Epithelial cell of proximal tubule (primary cell): Measurements from ENCODE around the gene DMP1. TPM values are rescaled to one million over a fixed set of nuclear protein-coding genes. Genes with fewer than 3 reads are reported as not detected.
A peak's percentile ranks its signal among the peaks of the same experiment; 100 is the strongest.
"Not testable (repeated sequence)": the region's sequence is repeated elsewhere in the genome, so short reads cannot be mapped to it uniquely, and the experiment has no call there.

Experiments used
- DNase-seq: peaks from one replicate; pipeline ENCODE4 v3.0.0-alpha.2; 2011; ENCODE audit warnings: low read depth
- H3K4me3 ChIP-seq: 2 replicates; pipeline ENCODE4 v1.5.1; 2011; ENCODE audit warnings: low read depth, mild to moderate bottlenecking, low read length
- total RNA-seq: library from RNA; depleted of rRNA; stranded (reverse); fragments of >200 nt; gene quantifications from 2 replicates; pipeline ENCODE4 v1.2.3, GENCODE V29; 2015
- TF ChIP-seq, protein P1 (sequence below): conservative IDR thresholded peaks from 2 replicates; pipeline ENCODE4 v1.5.1; 2012; ENCODE audit warnings: low read depth, mild to moderate bottlenecking, low read length

Gene DMP1
- total RNA-seq, 1 donor from 2014 or later: not detected

- H3K4me3 ChIP-seq: no peak overlapping the region
- DNase-seq: no peak
- TF ChIP-seq, protein P1, sequence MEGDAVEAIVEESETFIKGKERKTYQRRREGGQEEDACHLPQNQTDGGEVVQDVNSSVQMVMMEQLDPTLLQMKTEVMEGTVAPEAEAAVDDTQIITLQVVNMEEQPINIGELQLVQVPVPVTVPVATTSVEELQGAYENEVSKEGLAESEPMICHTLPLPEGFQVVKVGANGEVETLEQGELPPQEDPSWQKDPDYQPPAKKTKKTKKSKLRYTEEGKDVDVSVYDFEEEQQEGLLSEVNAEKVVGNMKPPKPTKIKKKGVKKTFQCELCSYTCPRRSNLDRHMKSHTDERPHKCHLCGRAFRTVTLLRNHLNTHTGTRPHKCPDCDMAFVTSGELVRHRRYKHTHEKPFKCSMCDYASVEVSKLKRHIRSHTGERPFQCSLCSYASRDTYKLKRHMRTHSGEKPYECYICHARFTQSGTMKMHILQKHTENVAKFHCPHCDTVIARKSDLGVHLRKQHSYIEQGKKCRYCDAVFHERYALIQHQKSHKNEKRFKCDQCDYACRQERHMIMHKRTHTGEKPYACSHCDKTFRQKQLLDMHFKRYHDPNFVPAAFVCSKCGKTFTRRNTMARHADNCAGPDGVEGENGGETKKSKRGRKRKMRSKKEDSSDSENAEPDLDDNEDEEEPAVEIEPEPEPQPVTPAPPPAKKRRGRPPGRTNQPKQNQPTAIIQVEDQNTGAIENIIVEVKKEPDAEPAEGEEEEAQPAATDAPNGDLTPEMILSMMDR: peak; percentile 84
These were observed 29.5 kb downstream of the DMP1 start for GRCh38 chr4:87679449-87680169.

DNA sequence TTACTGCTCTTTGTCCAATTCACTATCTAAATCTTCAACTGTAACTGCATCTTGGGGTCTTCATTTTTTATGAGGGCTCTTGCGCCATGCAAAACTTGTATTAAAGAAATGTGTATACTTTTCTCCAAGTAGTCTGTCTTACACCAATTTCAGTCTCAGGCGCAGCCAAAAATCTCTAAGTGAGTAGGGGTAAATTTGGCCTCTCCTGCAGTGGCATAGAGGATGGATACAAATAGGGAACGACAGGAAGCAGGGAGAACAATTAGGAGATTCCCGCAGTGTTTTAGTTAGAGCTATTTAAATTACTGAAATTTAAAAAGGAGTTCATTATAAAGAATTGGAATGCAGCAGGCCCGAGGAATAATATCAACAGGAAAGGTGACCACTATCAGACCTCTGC lies 30.2 kb downstream of the DMP1 start:
- no peak for DNase-seq
- no peak overlapping the region for H3K4me3 ChIP-seq
- TF ChIP-seq, protein P1: no peak

- DNase-seq: no peak
- H3K4me3 ChIP-seq: no peak overlapping the region
- TF ChIP-seq, protein P1: no peak
These were observed 38.2 kb downstream of the DMP1 start for GRCh38 chr4:87688316-87688715.

DNA sequence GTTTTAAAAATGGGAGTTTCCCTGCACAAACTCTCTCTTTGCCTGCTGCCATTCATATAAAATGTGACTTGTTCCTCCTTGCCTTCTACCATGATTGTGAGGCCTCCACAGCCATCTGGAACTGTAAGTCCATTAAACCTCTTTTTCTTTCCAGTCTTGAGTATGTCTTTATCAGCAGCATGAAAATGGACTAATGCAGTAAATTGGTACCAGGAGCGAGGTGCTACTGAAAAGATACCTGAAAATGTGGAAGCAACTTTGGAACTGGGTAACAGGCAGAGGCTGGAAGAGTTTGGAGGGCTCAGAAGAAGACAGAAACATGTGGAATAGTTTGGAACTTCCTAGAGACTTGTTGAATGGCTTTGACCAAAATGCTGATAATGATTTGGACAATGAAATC lies 40.9 kb downstream of the DMP1 start:
- H3K4me3 ChIP-seq, DNase-seq: not testable (repeated sequence)

DNA sequence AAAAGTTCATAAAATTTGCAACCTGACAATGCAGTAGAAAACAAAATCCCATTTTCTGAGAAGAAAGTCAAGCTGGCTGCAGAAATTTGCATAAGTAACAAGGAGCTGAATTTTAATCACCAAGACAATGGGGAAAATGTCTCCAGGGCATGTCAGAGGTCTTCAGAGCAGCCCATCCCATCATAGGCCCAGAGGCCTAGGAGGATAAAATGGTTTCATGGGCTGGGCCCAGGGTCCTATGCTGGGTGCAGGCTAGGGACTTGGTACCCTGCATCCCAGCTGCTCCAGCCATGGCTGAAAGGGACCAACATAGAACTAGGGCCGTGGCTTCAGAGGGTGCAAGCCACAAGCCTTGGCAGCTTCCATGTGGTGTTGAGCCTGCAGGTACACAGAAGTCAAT lies 42.0 kb downstream of the DMP1 start:
- H3K4me3 ChIP-seq, DNase-seq: not testable (repeated sequence)

DNA sequence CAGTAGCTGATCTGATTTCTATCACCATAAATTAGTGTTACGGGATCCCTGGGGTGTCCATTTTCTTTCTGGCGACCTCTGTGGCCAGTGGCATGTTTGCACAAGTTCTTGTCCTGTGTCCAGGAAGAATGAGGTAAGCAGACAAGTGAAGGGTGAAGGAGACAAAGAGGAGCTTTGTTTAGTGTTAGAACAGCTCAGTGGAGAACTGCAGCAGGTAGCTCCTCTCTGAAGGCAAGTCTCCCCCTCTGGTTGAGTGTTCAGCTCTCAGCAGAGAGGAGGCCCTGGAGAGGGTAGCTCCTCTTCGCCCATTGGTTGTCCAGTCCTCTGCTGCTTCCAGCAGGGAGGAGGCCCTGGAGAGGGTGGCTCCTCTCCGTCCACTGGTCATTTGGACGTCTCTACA lies 47.2 kb downstream of the DMP1 start:
- no peak for DNase-seq
- TF ChIP-seq, protein P1: no peak

GRCh38 chr4:87697945-87698344 lies 47.9 kb downstream of the DMP1 start:
- TF ChIP-seq, protein P1: no peak
- H3K4me3 ChIP-seq: no peak overlapping the region
- no peak for DNase-seq

More for the DNA sequence above, 47.2 kb downstream of the DMP1 start:
- no peak overlapping the region for H3K4me3 ChIP-seq

DNA sequence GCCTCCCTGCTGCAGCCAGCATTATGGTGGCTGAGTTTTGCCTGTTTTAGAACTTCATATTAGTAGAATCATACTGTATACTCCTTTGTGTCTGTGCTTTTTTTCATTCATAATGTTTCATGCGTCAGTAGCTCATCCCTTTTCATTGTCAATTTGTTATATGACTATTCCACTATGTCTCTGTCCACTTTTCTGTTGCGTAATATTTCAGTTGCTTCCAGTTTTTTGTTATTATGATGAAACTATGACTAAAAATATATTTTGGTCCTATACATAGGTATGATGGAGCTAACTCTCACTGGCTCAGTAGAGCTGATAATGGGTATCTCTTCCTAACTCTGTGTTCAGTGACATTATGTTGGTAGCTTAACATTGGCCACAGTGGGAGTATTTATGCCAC lies 48.3 kb downstream of the DMP1 start:
- TF ChIP-seq, protein P1: no peak
- no peak for DNase-seq
- no peak overlapping the region for H3K4me3 ChIP-seq
